Cardiac muscle cell (in vitro differentiated cells and primary cell): ENCODE measurements around the gene AHRR. TPM values are rescaled to one million over a fixed set of nuclear protein-coding genes. Genes with fewer than 3 reads are reported as not detected.

ENCODE experiments used
- DNase-seq, 2 donors: peaks; one replicate each; pipeline versions ENCODE4 v3.0.0 to v3.0.0-alpha.2; 2010 to 2017; ENCODE audit warnings: low read depth in 1 of 2, low spot score in 1 of 2
- H3K27ac ChIP-seq: fragments of 200-600 bp; sonication (generic); 2 replicates; pipeline ENCODE4 v1.5.1; 2016
- H3K27me3 ChIP-seq: fragments of 200-600 bp; sonication (generic); 2 replicates; pipeline ENCODE4 v1.6.0; 2016; ENCODE audit warnings: control low read depth
- H3K36me3 ChIP-seq: fragments of 200-600 bp; sonication (generic); 2 replicates; pipeline ENCODE4 v1.5.1; 2016; ENCODE audit warnings: control low read depth
- H3K4me1 ChIP-seq: fragments of 200-600 bp; sonication (generic); 2 replicates; pipeline ENCODE4 v1.8.1; 2017; ENCODE audit warnings: low read depth, mild to moderate bottlenecking, mixed run types
- H3K4me3 ChIP-seq: fragments of 200-600 bp; sonication (generic); 2 replicates; pipeline ENCODE4 v1.5.1; 2016; ENCODE audit warnings: mild to moderate bottlenecking
- H3K9me3 ChIP-seq: fragments of 200-600 bp; sonication (generic); 2 replicates; pipeline ENCODE4 v1.5.1; 2017; ENCODE audit warnings: low read depth, mild to moderate bottlenecking, control low read depth
- polyA plus RNA-seq: library from polyadenylated mRNA; unstranded; fragments of >200 nt; fragmentation: Nextera tagmentation; extraction: Ambion mirVana; gene quantifications from 2 replicates; pipeline ENCODE4 v1.2.1, GENCODE V29; 2016
- total RNA-seq: library from RNA; depleted of rRNA; stranded (reverse); fragments of >200 nt; gene quantifications from 2 replicates; pipeline ENCODE4 v1.2.3, GENCODE V29; 2016
- TF ChIP-seq, protein P1 (sequence below): IDR thresholded peaks from 2 replicates; pipeline ENCODE4 v1.5.1; 2012; ENCODE audit warnings: low read depth, mild to moderate bottlenecking, low read length

AHRR gene
- total and polyA plus RNA-seq, 2 experiments from 2014 or later: 0.99 to 1.4 TPM

DNA sequence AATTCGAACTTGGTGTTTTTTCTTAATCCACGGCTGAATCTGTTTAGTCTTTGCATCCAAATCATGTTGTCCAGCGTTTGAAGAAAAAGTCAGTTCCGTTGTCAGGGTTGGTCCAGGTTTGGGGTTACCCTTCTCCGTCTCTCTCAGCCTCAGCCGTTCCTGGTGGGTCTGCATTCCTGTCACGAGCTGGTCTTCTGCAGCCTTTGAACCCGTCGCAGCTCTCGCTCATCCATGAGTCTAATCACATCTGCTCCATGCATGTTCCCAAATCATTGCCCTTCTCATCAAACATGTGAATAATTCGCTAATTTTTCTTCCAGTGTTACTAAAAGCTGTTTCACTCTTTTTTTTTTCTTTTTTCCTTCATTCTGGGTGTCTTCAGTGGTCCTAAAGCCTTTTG is 82.5 kb downstream of the AHRR start:
- H3K27me3 ChIP-seq: no peaks in the 10 kb centered on the region
- no peak for DNase-seq
- TF ChIP-seq, protein P1, sequence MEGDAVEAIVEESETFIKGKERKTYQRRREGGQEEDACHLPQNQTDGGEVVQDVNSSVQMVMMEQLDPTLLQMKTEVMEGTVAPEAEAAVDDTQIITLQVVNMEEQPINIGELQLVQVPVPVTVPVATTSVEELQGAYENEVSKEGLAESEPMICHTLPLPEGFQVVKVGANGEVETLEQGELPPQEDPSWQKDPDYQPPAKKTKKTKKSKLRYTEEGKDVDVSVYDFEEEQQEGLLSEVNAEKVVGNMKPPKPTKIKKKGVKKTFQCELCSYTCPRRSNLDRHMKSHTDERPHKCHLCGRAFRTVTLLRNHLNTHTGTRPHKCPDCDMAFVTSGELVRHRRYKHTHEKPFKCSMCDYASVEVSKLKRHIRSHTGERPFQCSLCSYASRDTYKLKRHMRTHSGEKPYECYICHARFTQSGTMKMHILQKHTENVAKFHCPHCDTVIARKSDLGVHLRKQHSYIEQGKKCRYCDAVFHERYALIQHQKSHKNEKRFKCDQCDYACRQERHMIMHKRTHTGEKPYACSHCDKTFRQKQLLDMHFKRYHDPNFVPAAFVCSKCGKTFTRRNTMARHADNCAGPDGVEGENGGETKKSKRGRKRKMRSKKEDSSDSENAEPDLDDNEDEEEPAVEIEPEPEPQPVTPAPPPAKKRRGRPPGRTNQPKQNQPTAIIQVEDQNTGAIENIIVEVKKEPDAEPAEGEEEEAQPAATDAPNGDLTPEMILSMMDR: no peak
- H3K4me3 ChIP-seq: no peak overlapping the region
- H3K4me1 ChIP-seq: peaks cover 11% of the 10 kb centered on the region
- H3K36me3 ChIP-seq: no peaks in the 10 kb centered on the region
- H3K27ac ChIP-seq: no peak overlapping the region
- no peaks in the 10 kb centered on the region for H3K9me3 ChIP-seq

- Histone ChIP-seq H3K27ac (no peak overlapping the region), H3K4me3 (no peak overlapping the region), H3K36me3 (no peaks in the 10 kb centered on the region), H3K27me3 (no peaks in the 10 kb centered on the region), H3K4me1 (peaks cover 6% of the 10 kb centered on the region), H3K9me3 (no peaks in the 10 kb centered on the region)
- TF ChIP-seq, protein P1: no peak
- no peak for DNase-seq
Observed at GRCh38 chr5:404666-405241, 83.2 kb downstream of the AHRR start.

DNA sequence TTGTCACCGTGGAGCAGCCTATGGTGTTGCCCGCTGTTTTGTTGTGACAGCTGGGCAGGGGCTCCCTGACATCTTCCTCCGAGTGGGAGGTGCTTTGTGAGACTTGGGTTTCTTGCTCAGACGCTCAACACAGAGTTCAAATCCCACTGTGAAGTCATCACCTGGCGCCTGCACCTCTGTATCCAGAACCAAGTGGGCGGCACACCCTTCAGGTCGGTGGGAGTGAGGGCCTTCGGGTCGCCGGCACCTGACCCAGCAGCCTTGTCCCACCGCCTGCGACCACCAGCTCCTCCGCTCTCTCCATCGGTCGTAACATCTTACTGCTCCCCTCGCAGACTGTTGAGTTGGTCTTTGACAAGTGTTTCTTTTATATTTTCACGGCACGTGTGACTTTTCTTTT is 83.9 kb downstream of the AHRR start:
- no peak overlapping the region for H3K27ac ChIP-seq

DNA sequence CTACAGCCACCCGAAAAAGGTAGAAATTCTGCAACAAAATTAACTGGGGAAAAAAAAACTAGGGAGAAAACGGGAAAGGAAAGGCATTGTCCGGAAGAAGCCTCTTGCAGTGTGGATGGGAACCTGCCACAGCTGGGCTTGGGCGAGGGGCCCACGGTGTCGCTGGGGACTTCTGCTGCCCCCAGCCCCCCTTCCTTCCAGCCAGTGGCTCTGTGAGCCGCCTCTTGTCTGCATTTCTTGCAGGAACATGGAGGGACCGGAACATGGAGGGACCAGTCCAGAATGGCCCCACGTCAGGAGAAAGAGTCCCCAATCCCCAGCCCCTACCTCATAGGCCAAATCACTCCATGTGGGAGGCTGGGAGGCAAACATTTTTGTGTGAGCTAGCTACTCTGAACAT is 84.5 kb downstream of the AHRR start:
- DNase-seq: no peak
- Histone ChIP-seq H3K4me3 (no peak overlapping the region), H3K27me3 (no peaks in the 10 kb centered on the region), H3K36me3 (no peaks in the 10 kb centered on the region), H3K9me3 (no peaks in the 10 kb centered on the region), H3K4me1 (no peaks in the 10 kb centered on the region), H3K27ac (no peak overlapping the region)
- TF ChIP-seq, protein P1: no peak

More for the DNA sequence above, 83.9 kb downstream of the AHRR start:
- Histone ChIP-seq H3K9me3 (no peaks in the 10 kb centered on the region), H3K27me3 (no peaks in the 10 kb centered on the region), H3K4me1 (no peaks in the 10 kb centered on the region), H3K36me3 (no peaks in the 10 kb centered on the region), H3K4me3 (no peak overlapping the region)
- DNase-seq: no peak
- TF ChIP-seq, protein P1: no peak

DNA sequence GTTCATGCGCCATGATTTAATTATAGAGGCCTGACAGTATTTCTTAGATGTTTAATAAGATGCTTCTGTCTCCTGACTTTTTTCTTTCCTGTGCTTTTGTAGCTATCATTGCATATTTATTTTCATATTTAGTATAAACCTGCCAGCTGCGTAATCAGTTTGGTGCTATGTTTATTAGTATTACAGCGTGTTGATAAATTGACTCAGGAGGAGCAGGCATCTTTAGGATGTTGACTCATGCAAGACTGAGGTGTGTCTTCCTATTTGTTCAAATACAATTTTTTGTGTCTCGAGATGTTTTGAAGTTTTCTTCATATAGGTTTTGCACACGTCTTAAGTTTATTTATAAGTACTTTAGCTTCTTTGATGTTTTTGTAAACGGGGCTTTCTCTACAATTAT is 85.5 kb downstream of the AHRR start:
- Histone ChIP-seq H3K4me1 (no peaks in the 10 kb centered on the region), H3K4me3 (no peak overlapping the region), H3K9me3 (no peaks in the 10 kb centered on the region), H3K27ac (no peak overlapping the region), H3K27me3 (no peaks in the 10 kb centered on the region), H3K36me3 (no peaks in the 10 kb centered on the region)
- TF ChIP-seq, protein P1: no peak
- no peak for DNase-seq
